Cardiac muscle cell (in vitro differentiated cells and primary cell): ENCODE measurements around the gene ZEB2. TPM values are rescaled to one million over a fixed set of nuclear protein-coding genes. Genes with fewer than 3 reads are reported as not detected.

Experiments used
- DNase-seq, 2 donors: peaks; one replicate each; pipeline versions ENCODE4 v3.0.0 to v3.0.0-alpha.2; 2010 to 2017; ENCODE audit warnings: low read depth in 1 of 2, low spot score in 1 of 2
- H3K27ac ChIP-seq: fragments of 200-600 bp; sonication (generic); 2 replicates; pipeline ENCODE4 v1.5.1; 2016
- H3K27me3 ChIP-seq: fragments of 200-600 bp; sonication (generic); 2 replicates; pipeline ENCODE4 v1.6.0; 2016; ENCODE audit warnings: control low read depth
- H3K36me3 ChIP-seq: fragments of 200-600 bp; sonication (generic); 2 replicates; pipeline ENCODE4 v1.5.1; 2016; ENCODE audit warnings: control low read depth
- H3K4me1 ChIP-seq: fragments of 200-600 bp; sonication (generic); 2 replicates; pipeline ENCODE4 v1.8.1; 2017; ENCODE audit warnings: low read depth, mild to moderate bottlenecking, mixed run types
- H3K4me3 ChIP-seq: fragments of 200-600 bp; sonication (generic); 2 replicates; pipeline ENCODE4 v1.5.1; 2016; ENCODE audit warnings: mild to moderate bottlenecking
- H3K9me3 ChIP-seq: fragments of 200-600 bp; sonication (generic); 2 replicates; pipeline ENCODE4 v1.5.1; 2017; ENCODE audit warnings: low read depth, mild to moderate bottlenecking, control low read depth
- CTCF ChIP-seq: IDR thresholded peaks from 2 replicates; pipeline ENCODE4 v1.5.1; 2012; ENCODE audit warnings: low read depth, mild to moderate bottlenecking, low read length
- polyA plus RNA-seq: library from polyadenylated mRNA; unstranded; fragments of >200 nt; fragmentation: Nextera tagmentation; extraction: Ambion mirVana; gene quantifications from 2 replicates; pipeline ENCODE4 v1.2.1, GENCODE V29; 2016
- total RNA-seq: library from RNA; depleted of rRNA; stranded (reverse); fragments of >200 nt; gene quantifications from 2 replicates; pipeline ENCODE4 v1.2.3, GENCODE V29; 2016

Gene ZEB2
- total and polyA plus RNA-seq, 2 experiments from 2014 or later: 16.8 to 41.2 TPM

DNA sequence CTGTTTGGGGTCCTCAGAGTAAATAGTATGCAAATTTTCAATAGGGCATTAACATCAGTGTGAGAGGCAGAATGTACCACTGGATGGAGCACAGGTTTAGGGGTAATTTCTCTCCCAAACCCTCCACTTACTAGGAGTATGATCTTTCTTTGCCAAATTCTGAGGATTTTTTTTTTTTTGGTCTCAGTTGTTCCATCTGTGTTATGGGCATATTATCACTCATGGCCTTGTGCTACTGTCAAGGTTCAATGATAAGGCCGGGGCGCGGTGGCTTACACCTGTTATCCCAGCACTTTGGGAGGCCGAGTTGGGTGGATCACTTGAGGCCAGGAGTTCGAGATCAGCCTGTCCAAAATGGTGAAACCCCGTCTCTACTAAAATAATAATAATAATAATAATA, 30.2 kb upstream of the ZEB2 start:
- no peaks in the 10 kb centered on the region for H3K9me3 ChIP-seq
- H3K27me3 ChIP-seq: no peaks in the 10 kb centered on the region
- TF ChIP-seq CTCF: no peak
- H3K36me3 ChIP-seq: no peaks in the 10 kb centered on the region
- H3K4me1 ChIP-seq: no peaks in the 10 kb centered on the region
- H3K27ac ChIP-seq: no peak overlapping the region
- no peak for DNase-seq
- H3K4me3 ChIP-seq: no peak overlapping the region

- H3K27me3 ChIP-seq: no peaks in the 10 kb centered on the region
- DNase-seq: no peak
- no peak for TF ChIP-seq CTCF
- H3K36me3 ChIP-seq: no peaks in the 10 kb centered on the region
- H3K4me1 ChIP-seq: no peaks in the 10 kb centered on the region
- no peak overlapping the region for H3K4me3 ChIP-seq
- H3K27ac ChIP-seq: no peak overlapping the region
- H3K9me3 ChIP-seq: no peaks in the 10 kb centered on the region
Measured at GRCh38 chr2:144548532-144549191, 28.7 kb upstream of the ZEB2 start.

GRCh38 chr2:144548088-144548487, 28.2 kb upstream of the ZEB2 start:
- Histone ChIP-seq H3K9me3 (no peaks in the 10 kb centered on the region), H3K27me3 (no peaks in the 10 kb centered on the region), H3K27ac (no peak overlapping the region), H3K4me1 (no peaks in the 10 kb centered on the region), H3K36me3 (no peaks in the 10 kb centered on the region), H3K4me3 (no peak overlapping the region)
- no peak for TF ChIP-seq CTCF
- DNase-seq: no peak

- no peak for TF ChIP-seq CTCF
- no peak for DNase-seq
- Histone ChIP-seq H3K9me3 (no peaks in the 10 kb centered on the region), H3K27me3 (no peaks in the 10 kb centered on the region), H3K36me3 (no peaks in the 10 kb centered on the region), H3K4me1 (no peaks in the 10 kb centered on the region), H3K4me3 (no peak overlapping the region), H3K27ac (no peak overlapping the region)
Measured at GRCh38 chr2:144547494-144547893, 27.6 kb upstream of the ZEB2 start.

GRCh38 chr2:144546933-144547332, 27.0 kb upstream of the ZEB2 start:
- no peak for TF ChIP-seq CTCF
- H3K36me3 ChIP-seq: no peaks in the 10 kb centered on the region
- no peaks in the 10 kb centered on the region for H3K4me1 ChIP-seq
- no peak overlapping the region for H3K27ac ChIP-seq
- H3K27me3 ChIP-seq: no peaks in the 10 kb centered on the region
- no peaks in the 10 kb centered on the region for H3K9me3 ChIP-seq
- no peak overlapping the region for H3K4me3 ChIP-seq
- no peak for DNase-seq

GRCh38 chr2:144545787-144546186, 25.9 kb upstream of the ZEB2 start:
- Histone ChIP-seq H3K27me3 (no peaks in the 10 kb centered on the region), H3K4me1 (no peaks in the 10 kb centered on the region)
- no peak for DNase-seq

More at GRCh38 chr2:144545787-144546186, 25.9 kb upstream of the ZEB2 start:
- H3K9me3 ChIP-seq: no peaks in the 10 kb centered on the region
- no peak overlapping the region for H3K27ac ChIP-seq
- no peak overlapping the region for H3K4me3 ChIP-seq
- H3K36me3 ChIP-seq: no peaks in the 10 kb centered on the region
- no peak for TF ChIP-seq CTCF
